GM10847 (cell line): Measurements from ENCODE around the gene THRB.

Source experiments
- POLR2A ChIP-seq: IDR thresholded peaks from 2 replicates; pipeline ENCODE4 v1.6.1; 2011; ENCODE audit not compliant: insufficient read length; ENCODE audit errors: extremely low read depth

THRB gene

DNA sequence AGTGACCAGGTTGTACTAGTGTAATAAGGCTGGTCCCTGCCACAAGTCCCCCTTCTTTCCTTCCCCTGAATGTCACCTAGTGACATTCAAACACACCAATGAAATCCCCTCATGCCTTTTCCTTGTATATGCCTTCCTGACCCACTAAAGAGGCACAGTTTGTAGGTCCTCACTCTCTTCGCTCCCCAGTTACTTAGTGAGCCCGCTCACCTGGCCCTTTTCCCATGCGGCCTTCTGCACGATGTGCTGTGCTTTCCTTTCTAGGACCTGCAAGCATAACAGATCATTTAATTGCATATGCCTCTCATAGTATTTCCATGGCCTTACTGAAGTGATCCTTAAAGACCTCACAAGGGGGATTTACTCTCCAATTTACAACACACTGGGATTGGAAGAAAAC is 146.3 kb downstream of the THRB start:
- no peak for TF ChIP-seq POLR2A

DNA sequence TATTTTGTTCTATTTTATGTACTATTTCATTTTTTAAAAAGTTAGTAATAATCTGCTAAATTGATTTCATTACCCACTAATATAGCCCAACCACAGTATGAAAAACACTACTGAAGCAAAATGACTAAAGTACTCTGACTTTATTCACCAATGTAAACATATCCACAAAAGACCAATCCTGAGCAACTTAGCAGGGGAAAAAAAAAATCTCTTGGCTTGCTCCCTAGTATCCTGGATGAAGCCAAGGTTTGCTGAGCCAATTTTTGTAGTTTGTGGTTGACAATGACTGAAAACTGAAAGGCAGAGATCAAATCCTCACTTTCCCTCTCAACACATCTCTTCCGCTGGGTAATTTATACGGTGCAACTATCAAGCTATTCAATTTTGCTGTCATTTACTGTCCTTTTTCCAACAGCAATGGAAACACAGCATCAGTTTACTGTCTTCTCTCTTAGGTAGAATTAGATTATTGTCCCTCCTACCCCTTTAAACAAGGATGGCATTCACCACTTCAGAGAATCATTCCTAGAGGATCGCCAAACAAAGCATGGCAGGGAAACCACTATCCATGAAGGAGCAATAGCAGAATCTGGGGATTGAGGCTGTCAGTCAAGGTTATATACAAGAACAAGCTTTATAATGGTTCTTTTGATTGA is 149.7 kb downstream of the THRB start:
- no peak for TF ChIP-seq POLR2A

DNA sequence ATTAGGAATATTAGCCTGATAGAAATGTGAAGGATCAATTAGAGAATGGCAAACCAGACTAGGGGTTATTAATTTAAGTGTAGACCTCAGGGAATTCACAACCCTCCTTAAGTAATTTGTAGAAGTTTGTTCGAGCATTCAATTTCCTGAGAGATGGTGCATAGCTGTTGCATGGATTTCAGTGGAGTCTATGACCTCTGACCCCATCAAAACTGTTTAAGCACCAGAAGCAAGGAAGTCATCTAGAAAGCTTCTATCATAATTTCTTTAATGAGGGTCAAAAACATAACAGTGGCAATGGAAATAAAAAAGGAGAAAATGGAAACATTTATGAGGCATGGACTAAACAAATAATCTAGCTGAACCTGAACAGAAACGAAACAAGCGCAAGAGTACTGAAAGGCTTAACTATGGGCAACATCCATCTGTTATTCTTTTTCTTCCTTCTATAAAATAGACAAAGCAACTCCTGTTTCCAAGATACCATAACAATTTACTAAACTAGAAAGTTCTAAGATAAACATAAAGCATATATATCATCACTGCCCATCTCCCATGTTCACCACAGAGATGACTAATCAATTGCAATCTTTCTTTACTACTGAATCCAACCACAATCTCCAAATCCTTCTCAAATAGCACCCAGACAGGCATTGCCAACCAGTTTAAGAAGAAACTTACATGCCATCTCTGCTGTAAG is 151.4 kb downstream of the THRB start:
- no peak for TF ChIP-seq POLR2A

DNA sequence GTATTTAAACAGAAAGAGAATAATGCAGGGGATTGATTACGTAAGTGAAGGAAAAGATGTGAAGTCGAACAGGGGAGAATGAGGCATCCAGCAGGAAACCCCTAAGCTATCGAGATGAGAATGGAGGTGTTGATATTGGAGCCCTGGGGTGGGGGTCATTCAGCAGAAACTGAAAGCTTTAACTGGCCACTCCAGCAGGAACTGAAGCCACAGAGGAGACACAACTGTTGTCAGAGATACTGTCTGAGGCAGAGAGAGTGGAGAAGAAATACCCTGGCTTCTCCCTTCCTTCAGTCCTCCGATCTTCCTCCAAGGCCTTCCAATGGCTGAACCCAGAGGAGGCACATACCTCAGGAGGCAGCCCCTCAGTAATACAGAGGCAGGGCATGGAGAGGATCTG is 152.4 kb downstream of the THRB start:
- no peak for TF ChIP-seq POLR2A

DNA sequence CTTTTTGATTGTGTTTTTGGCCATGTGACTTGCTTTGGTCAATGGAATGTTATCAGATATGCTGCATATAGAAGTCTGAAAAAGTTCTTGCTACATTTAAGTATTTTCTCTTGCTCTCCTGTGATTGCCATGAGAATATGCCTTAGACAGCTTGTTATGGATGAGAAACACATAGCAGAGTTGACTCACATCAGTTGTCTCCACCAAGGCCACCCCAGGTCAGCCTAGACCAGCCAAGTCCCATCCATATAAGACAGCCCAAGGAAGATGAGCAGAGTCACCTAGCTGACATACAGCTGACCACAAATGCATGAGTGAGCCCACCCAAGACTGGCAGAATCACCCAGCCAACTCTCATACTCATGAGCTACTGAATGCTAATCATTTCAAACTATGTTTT is 153.0 kb downstream of the THRB start:
- TF ChIP-seq POLR2A, result no peak

DNA sequence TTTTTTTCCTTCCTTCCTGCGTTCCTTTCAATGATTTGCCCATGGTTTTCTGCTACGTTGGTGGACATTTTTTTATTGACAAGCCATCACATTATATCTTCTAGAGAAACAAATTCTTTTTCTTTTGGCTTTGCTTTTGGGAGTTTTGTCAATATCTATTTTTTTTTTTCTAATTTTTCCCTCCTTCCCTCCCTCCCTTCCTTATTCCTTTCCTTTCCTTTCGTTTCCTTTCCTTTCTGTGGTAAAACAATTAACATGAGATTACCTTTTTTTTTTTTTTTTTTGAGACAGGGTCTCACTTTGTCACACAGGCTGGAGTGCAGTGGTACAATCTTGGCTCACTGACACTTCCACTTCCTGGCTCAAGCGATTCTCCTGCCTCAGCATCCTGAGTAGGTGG is 153.7 kb downstream of the THRB start:
- no peak for TF ChIP-seq POLR2A

DNA sequence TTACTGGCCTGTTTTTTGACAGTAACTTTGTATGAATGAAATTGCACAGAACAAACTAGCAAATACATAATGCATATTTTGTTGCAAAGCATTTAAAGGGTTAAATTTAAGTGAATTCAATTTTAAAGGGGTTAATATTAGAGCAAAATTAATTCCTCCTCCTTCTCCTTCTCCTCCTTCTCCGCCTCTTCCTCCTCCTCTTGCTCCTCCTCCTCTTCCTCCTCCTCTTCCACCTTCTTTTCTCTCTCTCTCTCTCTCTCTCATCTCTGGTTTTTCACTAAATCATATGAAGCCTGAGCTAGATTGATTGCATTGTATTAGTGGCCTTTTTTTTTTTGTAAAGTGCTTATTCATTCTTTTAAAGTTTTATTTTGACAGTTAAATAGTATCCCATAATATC is 154.5 kb downstream of the THRB start:
- TF ChIP-seq POLR2A, result no peak

DNA sequence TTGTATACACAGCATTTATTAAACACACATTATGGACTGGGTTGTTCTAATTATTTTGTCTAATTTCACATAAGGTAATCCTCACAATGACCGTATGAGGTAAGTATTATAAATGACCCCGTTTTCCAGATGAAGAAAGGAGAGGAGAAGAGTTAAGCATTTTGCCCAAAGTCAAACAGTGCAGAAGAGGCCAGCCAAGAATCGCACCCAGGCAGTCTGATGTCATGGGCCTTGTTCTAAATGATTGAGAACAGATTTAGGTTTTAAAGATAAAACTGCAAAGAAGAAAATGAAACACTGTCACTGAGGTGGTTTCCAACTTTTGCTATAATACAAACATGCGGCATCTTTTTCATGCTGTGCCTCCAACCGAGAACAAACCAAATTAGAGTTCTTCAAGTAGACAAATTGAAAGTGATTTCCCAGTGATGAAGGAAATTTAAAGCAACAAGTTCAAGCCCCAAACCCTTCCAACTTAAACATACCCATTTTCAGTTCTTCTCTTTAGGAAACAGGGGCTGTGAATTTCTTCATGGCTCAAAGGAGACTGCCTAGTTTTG is 155.3 kb downstream of the THRB start:
- TF ChIP-seq POLR2A, result no peak

DNA sequence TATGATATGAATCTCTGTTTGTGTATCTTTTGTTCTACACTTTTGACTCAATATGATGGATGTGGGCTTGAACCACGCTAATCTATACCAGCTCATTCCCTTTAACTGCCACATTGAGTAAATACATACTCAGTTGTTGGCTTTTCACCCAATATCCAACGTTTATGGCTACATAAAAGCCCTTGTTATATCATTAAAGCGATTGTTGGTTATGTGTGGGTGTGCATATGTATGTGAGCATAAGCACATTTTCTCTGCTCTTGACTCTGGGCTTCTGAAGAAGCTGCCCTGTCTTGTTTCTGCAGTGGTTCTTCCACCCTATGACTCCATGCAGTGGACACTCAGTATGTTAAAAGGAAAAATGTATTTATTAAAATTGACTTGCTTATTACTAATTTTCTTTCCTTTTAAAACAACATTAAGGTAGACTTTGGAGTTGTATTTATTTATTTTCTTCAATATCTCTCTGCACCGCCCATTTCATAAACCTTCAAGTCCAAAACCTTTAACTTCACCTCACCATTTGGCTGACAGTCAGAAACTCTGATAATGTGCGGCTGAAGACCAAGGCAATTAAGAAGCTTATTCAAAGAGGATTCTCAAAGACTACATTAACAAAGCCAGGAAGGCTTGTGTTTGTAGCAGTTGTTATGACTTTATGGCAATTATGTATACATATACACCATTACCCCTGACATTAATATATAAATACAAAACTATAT is 156.1 kb downstream of the THRB start:
- no peak for TF ChIP-seq POLR2A

DNA sequence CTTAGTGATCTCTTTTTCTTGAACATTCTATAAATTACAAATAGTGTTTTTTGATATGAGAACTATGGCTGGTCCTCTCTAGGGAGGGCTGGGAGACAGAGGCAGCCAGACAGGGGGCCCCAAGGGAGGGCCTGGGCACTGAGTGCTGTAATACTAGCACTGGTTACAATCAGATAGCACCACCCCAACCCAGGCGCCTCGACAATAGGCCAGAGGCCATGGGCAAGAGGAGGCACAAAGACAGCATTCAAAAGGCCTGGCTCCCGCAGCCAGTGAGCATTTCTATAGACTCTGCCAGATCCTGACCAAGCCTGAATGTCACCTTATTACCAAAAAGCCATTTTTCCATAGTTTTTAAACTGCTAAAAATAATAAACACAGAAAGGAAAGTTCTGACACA is 158.5 kb downstream of the THRB start:
- no peak for TF ChIP-seq POLR2A

DNA sequence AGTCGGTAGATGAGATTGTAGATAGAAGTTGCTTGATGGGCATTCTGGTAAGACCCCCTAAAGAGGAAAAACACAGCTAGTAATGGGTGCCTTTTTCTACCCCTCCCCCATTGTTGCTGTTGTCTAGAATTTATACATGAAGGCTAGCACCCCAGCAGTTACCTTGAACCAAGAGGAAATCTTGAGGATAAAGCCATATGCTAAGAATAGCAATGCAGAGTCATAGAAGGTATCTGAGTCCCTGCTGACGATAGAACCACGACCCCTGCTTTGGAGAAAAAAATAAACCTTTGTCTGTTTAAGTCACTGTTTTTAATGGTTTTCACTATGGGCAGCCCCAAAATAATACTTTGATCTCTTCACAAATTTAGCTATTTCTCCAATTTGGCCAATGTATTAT is 162.6 kb downstream of the THRB start:
- no peak for TF ChIP-seq POLR2A

DNA sequence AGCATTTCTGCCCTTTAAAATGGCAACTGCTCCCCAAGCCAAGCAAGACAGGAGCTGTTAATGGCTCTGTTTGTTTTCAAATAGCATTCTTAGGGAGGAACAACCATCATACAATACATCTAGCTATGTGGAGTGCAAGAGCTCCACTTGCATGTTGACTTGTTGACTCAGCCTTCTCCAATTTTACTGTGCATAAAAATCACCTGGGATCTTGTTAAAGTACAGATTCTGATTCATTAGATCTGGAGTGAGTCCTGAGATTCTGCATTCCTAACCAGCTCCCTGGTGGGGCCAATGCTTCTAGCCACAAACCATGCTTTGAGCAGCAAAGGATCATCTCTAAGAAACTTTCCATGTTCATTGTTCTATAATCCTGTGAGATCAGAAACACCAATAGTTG is 171.4 kb downstream of the THRB start:
- TF ChIP-seq POLR2A, result no peak

DNA sequence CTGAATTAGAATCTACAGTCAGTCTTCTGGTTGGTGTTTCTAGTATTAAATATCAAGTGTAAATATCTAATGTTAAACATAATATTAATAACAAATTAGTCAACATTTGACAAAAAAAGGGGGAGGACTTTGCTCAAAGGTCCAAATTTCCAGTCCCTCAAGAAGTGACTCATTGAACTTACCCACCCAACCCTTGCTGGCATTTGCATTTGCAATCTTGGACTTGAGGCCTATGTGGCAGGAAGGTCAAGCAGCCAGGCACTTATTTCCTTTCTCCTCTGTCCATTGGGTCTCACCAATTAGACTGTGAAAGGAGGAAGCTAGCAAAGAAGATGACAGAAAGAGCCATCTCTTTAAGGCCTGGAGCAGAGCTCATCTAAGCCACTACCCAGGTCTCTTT is 174.0 kb downstream of the THRB start:
- no peak for TF ChIP-seq POLR2A

DNA sequence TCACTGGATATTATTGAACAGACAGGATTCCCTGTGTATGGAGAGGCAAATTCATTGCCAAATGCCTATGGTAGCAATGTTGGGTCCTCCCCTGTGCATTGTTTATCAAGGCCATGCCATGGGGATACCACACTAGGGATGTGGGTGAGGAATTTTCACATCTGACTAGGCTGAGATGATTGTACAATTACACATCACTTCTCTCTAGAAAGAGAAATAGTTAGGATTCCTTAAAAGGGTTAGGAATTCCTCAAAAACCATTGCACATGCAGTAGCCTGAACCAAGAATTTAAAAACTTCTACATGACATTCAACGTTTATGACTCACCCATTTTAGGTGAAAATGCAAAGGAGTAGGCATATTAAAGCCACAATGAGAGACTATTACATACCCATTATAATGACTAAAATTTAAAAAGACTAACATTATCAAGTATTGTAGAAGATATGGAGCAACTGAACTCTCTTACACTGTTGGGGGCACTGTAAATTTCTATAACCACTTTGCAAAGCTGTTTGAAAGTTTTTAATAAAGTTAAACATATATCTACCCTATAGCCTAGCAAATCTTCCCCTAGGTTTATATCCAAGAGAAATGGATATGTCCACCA is 175.9 kb downstream of the THRB start:
- no peak for TF ChIP-seq POLR2A

DNA sequence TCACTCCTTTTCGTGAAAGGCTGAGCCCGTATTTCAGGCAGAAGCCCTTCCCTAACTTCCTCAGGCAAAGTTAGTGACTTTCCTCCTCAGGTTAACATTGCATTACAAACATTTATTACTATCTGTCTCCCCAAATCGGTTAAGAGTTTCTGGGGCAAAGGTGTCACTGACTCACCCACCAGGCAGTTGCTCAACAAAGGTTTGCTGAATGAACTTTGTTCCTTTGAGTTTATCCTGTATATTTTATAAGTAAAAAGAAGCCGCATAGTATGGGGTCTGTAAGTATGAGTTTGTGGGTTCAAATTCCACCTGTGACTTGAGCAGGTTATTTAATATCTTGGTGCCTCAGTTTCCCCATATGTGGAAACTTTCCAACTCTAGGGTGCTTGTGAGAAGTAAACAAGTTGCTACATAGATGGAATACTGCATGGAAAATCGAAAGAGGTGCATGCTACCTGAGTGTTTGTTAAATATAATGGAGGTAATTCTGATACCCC is 177.7 kb downstream of the THRB start:
- TF ChIP-seq POLR2A, result no peak
